GM12801 (cell line): ENCODE results near the gene GPR45.

ENCODE experiments used
- CTCF ChIP-seq: IDR thresholded peaks from one replicate; pipeline ENCODE4 v1.5.1; 2011; ENCODE audit warnings: control low read depth; ENCODE audit not compliant: insufficient read length; ENCODE audit errors: extremely low read depth

GPR45 gene

GRCh38 chr2:105290981-105291660, 49.6 kb downstream of the GPR45 start:
- no peak for TF ChIP-seq CTCF

GRCh38 chr2:105291981-105292380, 50.4 kb downstream of the GPR45 start:
- TF ChIP-seq CTCF = no peak
